Cardiac ventricle fibroblast (primary cell): ENCODE measurements around the gene MCF2L2. TPM values are rescaled to one million over a fixed set of nuclear protein-coding genes. Genes with fewer than 3 reads are reported as not detected.

Experiments
- total RNA-seq: library from RNA; depleted of rRNA; stranded (reverse); fragments of >200 nt; gene quantifications from 2 replicates; pipeline ENCODE4 v1.2.3, GENCODE V29; 2015

MCF2L2 gene
- 0.31 and 1.1 TPM in 2 replicates for total RNA-seq

GRCh38 chr3:183428447-183429211 lies at the start of gene MCF2L2:
Gene MCF2L2, minus strand, starts transcription at chr3:183428619. Its CDS starts 642 bp downstream, at chr3:183427977.

GRCh38 chr3:183252973-183253527 lies 175.4 kb downstream of the MCF2L2 start, which contains the start of gene B3GNT5:
Gene B3GNT5, plus strand, starts transcription at chr3:183253253. Its CDS starts 16,546 bp downstream, at chr3:183269799.

Other genes with a start within 250 kb of the MCF2L2 start
- 5.9 and 8.2 TPM in 2 replicates for gene B3GNT5, start 175.4 kb downstream of the MCF2L2 start, total RNA-seq
- gene KLHL6, start 127.1 kb upstream of the MCF2L2 start, total RNA-seq: 0.06 TPM in 1 of 2 replicates, not detected in the other
- gene KLHL24, start 207.0 kb upstream of the MCF2L2 start, total RNA-seq: 24.8 and 49.4 TPM in 2 replicates